H1 (cell line): ENCODE results near the gene TCAIM. TPM values are rescaled to one million over a fixed set of nuclear protein-coding genes. Genes with fewer than 3 reads are reported as not detected.

Source experiments
- CTCF ChIA-PET: fragments of 300-600 bp; sonication (Branson Sonifier 250); formaldehyde crosslinking; loops from one replicate; lab custom pipeline; 2021; ENCODE audit not compliant: partially characterized antibody; lab: Charles Lee
- POLR2A ChIA-PET: fragments of 300-600 bp; sonication (Branson Sonifier 250); formaldehyde crosslinking; loops from one replicate; lab custom pipeline; 2021; ENCODE audit warnings: inconsistent platforms; ENCODE audit not compliant: partially characterized antibody; lab: Charles Lee
- DNase-seq, 2 experiments: peaks; one replicate each; pipeline versions ENCODE4 v3.0.0 to v3.0.0-alpha.2; 2010 to 2022; ENCODE audit warnings: low spot score in 2 of 2, low read depth in 1 of 2, mixed read lengths in 1 of 2
- FAIRE-seq: peaks from 2 replicates; lab custom pipeline; 2011; peaks lifted over from hg19 to GRCh38; lab: Jason Lieb, UNC
- H2AFZ ChIP-seq: 2 replicates; pipeline ENCODE4 v1.8.1; 2012; ENCODE audit warnings: low read length, inconsistent platforms
- H2AK5ac ChIP-seq: 2 replicates; pipeline ENCODE4 v1.6.1; 2013; ENCODE audit warnings: low read depth, low read length
- H2BK120ac ChIP-seq: replicated peaks from 2 replicates; pipeline ENCODE3; 2013; ENCODE audit warnings: low read depth, low read length, inconsistent platforms
- H2BK12ac ChIP-seq: 2 replicates; pipeline ENCODE4 v1.6.1; 2013; ENCODE audit warnings: low read depth, low read length
- H2BK15ac ChIP-seq: 2 replicates; pipeline ENCODE4 v1.6.1; 2013; ENCODE audit warnings: low read length
- H2BK20ac ChIP-seq: 2 replicates; pipeline ENCODE4 v1.6.1; 2013; ENCODE audit warnings: low read length
- H2BK5ac ChIP-seq: 2 replicates; pipeline ENCODE4 v1.6.1; 2013; ENCODE audit warnings: low read depth, low read length
- H3K14ac ChIP-seq: 2 replicates; pipeline ENCODE4 v1.6.1; 2013; ENCODE audit warnings: inconsistent platforms; ENCODE audit not compliant: insufficient read length
- H3K18ac ChIP-seq: 2 replicates; pipeline ENCODE4 v1.6.1; 2013; ENCODE audit warnings: low read length; ENCODE audit errors: extremely low read depth
- H3K23ac ChIP-seq: 2 replicates; pipeline ENCODE4 v1.6.1; 2013; ENCODE audit warnings: inconsistent platforms; ENCODE audit not compliant: insufficient read length
- H3K23me2 ChIP-seq: 2 replicates; pipeline ENCODE4 v1.6.1; 2013; ENCODE audit warnings: low read depth, low read length
- H3K27ac ChIP-seq: 2 replicates; pipeline ENCODE4 v1.6.1; 2011; ENCODE audit warnings: low read depth, low read length, inconsistent platforms
- H3K27me3 ChIP-seq, 4 experiments: replicated peaks in 1 of 4; 1 replicate in 1 of 4; 2 replicates in 3 of 4; pipeline versions ENCODE4 v1.6.1 to v1.8.1; 2011 to 2013; ENCODE audit warnings: low read length in 3 of 4, mild to moderate bottlenecking in 3 of 4, inconsistent platforms in 2 of 4, mixed read lengths in 2 of 4, moderate library complexity in 1 of 4; ENCODE audit not compliant: control insufficient read depth in 3 of 4, insufficient read depth in 3 of 4; ENCODE audit errors: extremely low read depth in 1 of 4
- H3K36me3 ChIP-seq, 4 experiments: 2 replicates each; pipeline versions ENCODE4 v1.6.1 to v1.8.1; 2011 to 2013; ENCODE audit warnings: mild to moderate bottlenecking in 4 of 4, low read length in 3 of 4, moderate library complexity in 2 of 4, control low read depth in 1 of 4, inconsistent platforms in 1 of 4; ENCODE audit not compliant: insufficient read depth in 4 of 4, control insufficient read depth in 2 of 4
- H3K4ac ChIP-seq: replicated peaks from 2 replicates; pipeline ENCODE3; 2013; ENCODE audit warnings: low read length, low read depth, mixed read lengths, inconsistent platforms; ENCODE audit not compliant: insufficient read length
- H3K4me1 ChIP-seq, 4 experiments: replicated peaks in 1 of 4; 1 replicate in 1 of 4; 2 replicates in 3 of 4; pipeline versions ENCODE4 v1.6.1 to v1.8.1; 2011 to 2013; ENCODE audit warnings: low read length in 3 of 4, inconsistent platforms in 2 of 4, mixed read lengths in 1 of 4; ENCODE audit not compliant: insufficient read depth in 4 of 4, control insufficient read depth in 3 of 4
- H3K4me2 ChIP-seq, 2 experiments: 2 replicates each; pipeline versions ENCODE4 v1.6.1 to v1.8.1; 2011 to 2013; ENCODE audit warnings: low read depth in 2 of 2, low read length in 2 of 2, control low read depth in 1 of 2, inconsistent platforms in 1 of 2, mild to moderate bottlenecking in 1 of 2; ENCODE audit not compliant: insufficient read depth in 1 of 2
- H3K4me3 ChIP-seq, 4 experiments: fragments of 200-600, 300-600 bp in 1 of 4; sonication (generic), shearing (Covaris generic), sonication (Bioruptor Twin) in 1 of 4; 2 replicates each; pipeline versions ENCODE4 v1.5.1 to v1.8.1; 2011 to 2016; ENCODE audit warnings: low read length in 4 of 4, low read depth in 3 of 4, control low read depth in 2 of 4, inconsistent platforms in 2 of 4, mild to moderate bottlenecking in 2 of 4, mixed read lengths in 1 of 4, moderate library complexity in 1 of 4; ENCODE audit not compliant: insufficient read depth in 2 of 4; ENCODE audit errors: extremely low read depth in 1 of 4
- H3K56ac ChIP-seq: replicated peaks from 2 replicates; pipeline ENCODE3; 2013; ENCODE audit warnings: low read depth, mild to moderate bottlenecking, mixed read lengths, low read length, inconsistent platforms; ENCODE audit not compliant: insufficient read length
- H3K79me1 ChIP-seq: 2 replicates; pipeline ENCODE4 v1.6.1; 2013; ENCODE audit warnings: low read depth, low read length, control low read depth
- H3K79me2 ChIP-seq, 2 experiments: 2 replicates each; pipeline versions ENCODE4 v1.6.1 to v1.8.1; 2012 to 2013; ENCODE audit warnings: low read length in 2 of 2, mild to moderate bottlenecking in 2 of 2, inconsistent platforms in 1 of 2; ENCODE audit not compliant: insufficient read depth in 2 of 2, control insufficient read depth in 1 of 2
- H3K9ac ChIP-seq, 4 experiments: replicated peaks in 1 of 4; 1 replicate in 1 of 4; 2 replicates in 3 of 4; pipeline versions ENCODE4 v1.6.1 to v1.8.1; 2011 to 2013; ENCODE audit warnings: low read depth in 3 of 4, low read length in 3 of 4, control low read depth in 2 of 4, mild to moderate bottlenecking in 2 of 4, moderate library complexity in 2 of 4, inconsistent platforms in 1 of 4; ENCODE audit errors: extremely low read depth in 1 of 4
- H3K9me3 ChIP-seq, 2 experiments: 2 replicates each; pipeline versions ENCODE4 v1.6.1 to v1.8.1; 2012 to 2013; ENCODE audit warnings: mild to moderate bottlenecking in 2 of 2, moderate library complexity in 2 of 2, control low read depth in 1 of 2, inconsistent platforms in 1 of 2, low read depth in 1 of 2, low read length in 1 of 2, mixed read lengths in 1 of 2; ENCODE audit not compliant: insufficient read depth in 2 of 2
- H4K20me1 ChIP-seq, 2 experiments: replicated peaks in 1 of 2; 2 replicates each; pipeline versions ENCODE3 to v1.8.1; 2011 to 2013; ENCODE audit warnings: inconsistent platforms in 2 of 2, low read length in 2 of 2, mild to moderate bottlenecking in 1 of 2; ENCODE audit not compliant: insufficient read depth in 2 of 2, control insufficient read depth in 1 of 2
- H4K5ac ChIP-seq: 2 replicates; pipeline ENCODE4 v1.6.1; 2013; ENCODE audit warnings: low read length, low read depth, mixed read lengths, inconsistent platforms; ENCODE audit not compliant: insufficient read length
- H4K8ac ChIP-seq: 2 replicates; pipeline ENCODE4 v1.8.0; 2013; ENCODE audit warnings: mild to moderate bottlenecking, moderate library complexity, low read length, inconsistent platforms; ENCODE audit not compliant: insufficient read depth; ENCODE audit errors: extremely low read depth
- H4K91ac ChIP-seq: replicated peaks from 2 replicates; pipeline ENCODE3; 2013; ENCODE audit warnings: low read length, mixed read lengths, inconsistent platforms; ENCODE audit not compliant: insufficient read length
- ASH2L ChIP-seq: fragments of 200-600, 300-600 bp; sonication (generic); IDR thresholded peaks from one replicate; pipeline ENCODE4 v1.7.1; 2017; ENCODE audit warnings: low read length
- CBX5 ChIP-seq: fragments of 300-800, 300-1000 bp; sonication (generic); IDR thresholded peaks from 2 replicates; pipeline ENCODE4 v1.7.1; 2016; ENCODE audit warnings: antibody characterized with exemption, low read length, low read depth
- CBX8 ChIP-seq: fragments of 300-800, 300-1000 bp; sonication (generic); IDR thresholded peaks from 2 replicates; pipeline ENCODE4 v1.7.1; 2016; ENCODE audit warnings: low read depth, low read length, borderline replicate concordance
- CEBPB ChIP-seq: IDR thresholded peaks from 2 replicates; pipeline ENCODE4 v1.6.1; 2012; ENCODE audit warnings: low read depth, low read length
- CHD1 ChIP-seq: IDR thresholded peaks from 2 replicates; pipeline ENCODE4 v1.6.1; 2012; ENCODE audit warnings: low read depth, low read length, improper control_type of control experiment
- CHD2 ChIP-seq: IDR thresholded peaks from 2 replicates; pipeline ENCODE4 v1.6.1; 2012; ENCODE audit warnings: low read length, improper control_type of control experiment
- CTBP2 ChIP-seq: IDR thresholded peaks from 2 replicates; pipeline ENCODE4 v1.7.0; 2011; ENCODE audit warnings: borderline replicate concordance, mild to moderate bottlenecking, moderate library complexity, mixed read lengths, low read length; ENCODE audit not compliant: insufficient read depth, insufficient read length
- EP300 ChIP-seq, 2 experiments: IDR thresholded peaks; 1 replicate in 1 of 2; 2 replicates in 1 of 2; pipeline ENCODE4 v1.6.1; 2011 to 2012; ENCODE audit warnings: low read depth in 2 of 2, low read length in 2 of 2, mild to moderate bottlenecking in 2 of 2, borderline replicate concordance in 1 of 2, inconsistent platforms in 1 of 2, moderate library complexity in 1 of 2
- HDAC2 ChIP-seq, 2 experiments: fragments of 300-600 bp in 1 of 2; sonication (generic) in 1 of 2; IDR thresholded peaks; 2 replicates each; pipeline ENCODE4 v1.6.1; 2011 to 2012; ENCODE audit warnings: low read depth in 2 of 2, low read length in 2 of 2, mild to moderate bottlenecking in 2 of 2, moderate library complexity in 2 of 2, borderline replicate concordance in 1 of 2, inconsistent platforms in 1 of 2
- JUN ChIP-seq: IDR thresholded peaks from 2 replicates; pipeline ENCODE4 v1.6.1; 2011; ENCODE audit warnings: low read depth, mild to moderate bottlenecking, improper control_type of control experiment, low read length
- PHF8 ChIP-seq: fragments of 200-600 bp; sonication (generic); conservative IDR thresholded peaks from 2 replicates; pipeline ENCODE4 v1.7.1; 2012; ENCODE audit warnings: low read depth, mild to moderate bottlenecking, inconsistent platforms, low read length, moderate library complexity
- SIRT6 ChIP-seq: IDR thresholded peaks from one replicate; pipeline ENCODE4 v1.7.1; 2012; ENCODE audit warnings: low read length, inconsistent platforms
- SP2 ChIP-seq: IDR thresholded peaks from 2 replicates; pipeline ENCODE4 v1.6.1; 2012; ENCODE audit warnings: mild to moderate bottlenecking, low read length, inconsistent platforms
- SP4 ChIP-seq: IDR thresholded peaks from 2 replicates; pipeline ENCODE4 v1.6.1; 2012; ENCODE audit warnings: low read length, inconsistent platforms
- TEAD4 ChIP-seq: IDR thresholded peaks from 2 replicates; pipeline ENCODE4 v1.6.1; 2012; ENCODE audit warnings: low read depth, low read length, inconsistent platforms, mixed read lengths
- ZNF274 ChIP-seq: IDR thresholded peaks from 2 replicates; pipeline ENCODE4 v1.7.0; 2012; ENCODE audit warnings: low read length, borderline replicate concordance; ENCODE audit errors: extremely low read depth
- polyA plus RNA-seq, 7 experiments: library from polyadenylated mRNA; depleted of rRNA in 3 of 7; stranded (reverse) in 5 of 7; unstranded in 2 of 7; fragments of >200 nt in 5 of 7; fragments of 200-250 nt in 2 of 7; gene quantifications; 1 replicate in 5 of 7; 2 replicates in 1 of 7; 4 replicates in 1 of 7; pipeline versions ENCODE4 v1.2.1 to v1.2.3, GENCODE V29; 2011 to 2013; ENCODE audit warnings: missing spikeins in 2 of 7, mixed read lengths in 2 of 7
- total RNA-seq: library from RNA; stranded (reverse); fragmentation: NEBNext Ultra II Directional; extraction: Animal tissue kit (Norgen Biotek cat#: 25700); gene quantifications from 2 replicates; pipeline ENCODE4 v1.2.1, GENCODE V29; 2021

Gene TCAIM
- total and polyA plus RNA-seq, 2 of the 8 experiments (the other 6 are each of a cell fraction or from before 2014, with no cell fraction given), result 6.9 to 22.1 TPM

DNA sequence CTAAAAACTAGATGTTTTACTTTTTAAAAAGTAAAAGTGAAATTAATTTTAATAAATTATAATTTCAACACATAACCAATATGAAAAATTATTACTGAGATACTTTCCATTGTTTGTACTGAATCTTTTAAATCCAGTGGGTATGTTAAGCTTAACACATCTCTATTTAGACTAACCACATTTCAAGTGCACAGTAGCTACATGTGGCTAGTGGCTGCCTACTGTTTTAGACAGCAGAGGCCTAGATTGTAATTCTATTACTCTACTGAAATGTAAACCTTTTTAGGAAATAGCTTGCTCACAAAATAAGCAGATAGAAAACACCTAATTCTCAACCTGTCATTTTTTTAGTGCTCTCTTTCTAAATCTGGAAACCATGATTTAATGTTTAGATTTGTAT is 4.9 kb downstream of the TCAIM start:
- POLR2A ChIA-PET, result interaction anchor here (0.6 kb wide), 1 partner anchor 279 kb away, joined by 3 read pairs; no protein-coding TSS in a partner anchor
- no peak overlapping the region for H3K4ac ChIP-seq
- TF ChIP-seq SIRT6, result no peak
- no peak for TF ChIP-seq EP300 (IDR thresholded peaks at IDR 0.05; ENCODE audit: borderline replicate concordance in 1 of 2, low read depth in 2 of 2, low read length in 2 of 2)
- no peak for TF ChIP-seq CBX8
- TF ChIP-seq PHF8, result no peak
- no peak for TF ChIP-seq CBX5
- no peak for TF ChIP-seq CEBPB
- no peak for TF ChIP-seq TEAD4
- TF ChIP-seq CTBP2, result no peak
- TF ChIP-seq HDAC2 (IDR thresholded peaks at IDR 0.05; ENCODE audit: borderline replicate concordance in 1 of 2, low read depth in 2 of 2, low read length in 2 of 2), result no peak
- TF ChIP-seq SP2, result no peak
- no peak for TF ChIP-seq SP4
- no peak for TF ChIP-seq CHD2
- TF ChIP-seq ZNF274, result no peak
- no peak for TF ChIP-seq ASH2L
- TF ChIP-seq JUN, result no peak
- no peak for TF ChIP-seq CHD1

More for the DNA sequence above, 4.9 kb downstream of the TCAIM start:
- Histone ChIP-seq H3K23me2 (no peaks in the 10 kb centered on the region), H3K27me3 (no peaks in the 10 kb centered on the region), H4K8ac (no peak overlapping the region), H3K36me3 (peaks cover 0 to 3% (median 0%) of the 10 kb centered on the region in 4 experiments; a peak in 1 of 8 replicates), H2AFZ (no peak overlapping the region), H2BK5ac (no peak overlapping the region), H3K23ac (no peak overlapping the region), H4K91ac (no peak overlapping the region), H2BK12ac (no peak overlapping the region), H3K9ac (no peak overlapping the region), H3K18ac (no peak overlapping the region), H2AK5ac (no peak overlapping the region), H4K5ac (no peak overlapping the region), H3K9me3 (no peaks in the 10 kb centered on the region), H3K79me2 (peaks cover 0 to 28% of the 10 kb centered on the region in 2 experiments; a peak in 3 of 4 replicates), H3K14ac (no peak overlapping the region), H3K4me3 (no peak overlapping the region), H3K79me1 (no peaks in the 10 kb centered on the region), H2BK20ac (no peak overlapping the region), H3K4me2 (no peak overlapping the region), H3K56ac (no peak overlapping the region), H3K27ac (no peak overlapping the region), H2BK15ac (no peak overlapping the region), H3K4me1 (0 out of 7 replicates have a peak, but pooled peaks cover 0 to 2% (median 0%) of the 10 kb centered on the region in 4 experiments), H2BK120ac (no peak overlapping the region), H4K20me1 (no peaks in the 10 kb centered on the region)
- DNase-seq, result no peak
- CTCF ChIA-PET, result interaction anchor here (1.5 kb wide), 1 partner anchor 14 kb away, joined by 4 read pairs; no protein-coding TSS in a partner anchor
- no peak for FAIRE-seq
